CD4-positive, alpha-beta T cell treated with Interleukin-17A for 1 hour (primary cell): ENCODE results near the gene PLN.
A peak's percentile ranks its signal among the peaks of the same experiment; 100 is the strongest.

Experiments used
- DNase-seq: peaks from one replicate; pipeline ENCODE4 v3.0.0-alpha.2; 2020

The PLN gene

GRCh38 chr6:118542184-118542952, 5.7 kb upstream of the PLN start:
- DNase-seq, result no peak

DNA sequence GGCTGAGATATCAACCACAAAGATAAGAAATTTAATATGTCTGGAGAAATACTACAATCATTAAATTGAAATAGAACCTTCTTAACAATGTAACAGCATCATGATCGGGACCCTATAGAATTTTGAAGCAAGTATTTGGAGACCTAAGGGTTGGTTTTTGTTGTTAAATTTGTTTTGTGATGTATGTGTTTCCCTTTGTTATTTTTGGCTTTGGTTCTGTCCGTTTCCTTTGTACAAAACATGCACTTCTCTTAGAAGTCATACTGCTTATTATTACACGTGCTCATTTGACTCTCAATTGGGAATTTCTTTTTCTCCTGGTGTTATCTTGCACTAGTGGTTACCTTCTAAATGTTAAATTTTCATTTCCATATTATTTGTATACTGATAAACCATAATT, 4.0 kb upstream of the PLN start:
- DNase-seq, result no peak

- DNase-seq, result no peak
These were observed 1.8 kb upstream of the PLN start for GRCh38 chr6:118546164-118546879.

- no peak for DNase-seq
These were observed 1.2 kb upstream of the PLN start for GRCh38 chr6:118546880-118547218.

GRCh38 chr6:118548613-118549012, 517 bp downstream of the PLN start:
- no peak for DNase-seq

GRCh38 chr6:118551063-118552053, 3.3 kb downstream of the PLN start:
- DNase-seq, result peak; percentile 60

- no peak for DNase-seq
These were observed 5.0 kb downstream of the PLN start for GRCh38 chr6:118553132-118553531.

DNA sequence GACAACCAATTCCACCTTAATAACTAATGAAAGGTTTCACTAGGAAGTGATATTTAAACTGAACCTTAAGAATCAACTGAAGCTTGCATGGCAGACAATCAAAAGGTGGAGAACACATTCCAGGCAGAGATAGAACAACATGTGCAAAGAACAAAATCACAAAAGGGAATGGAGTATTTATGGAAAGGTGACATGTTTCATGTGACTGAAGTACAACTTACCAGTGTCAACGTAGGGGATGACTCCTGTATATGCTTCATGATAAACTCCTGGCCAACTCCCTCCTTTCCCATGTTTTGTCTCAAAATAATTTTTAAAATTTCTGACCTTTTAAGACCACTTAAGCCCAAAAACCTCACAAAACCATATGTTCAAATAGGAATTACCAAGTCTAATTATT, 6.6 kb downstream of the PLN start:
- no peak for DNase-seq

DNA sequence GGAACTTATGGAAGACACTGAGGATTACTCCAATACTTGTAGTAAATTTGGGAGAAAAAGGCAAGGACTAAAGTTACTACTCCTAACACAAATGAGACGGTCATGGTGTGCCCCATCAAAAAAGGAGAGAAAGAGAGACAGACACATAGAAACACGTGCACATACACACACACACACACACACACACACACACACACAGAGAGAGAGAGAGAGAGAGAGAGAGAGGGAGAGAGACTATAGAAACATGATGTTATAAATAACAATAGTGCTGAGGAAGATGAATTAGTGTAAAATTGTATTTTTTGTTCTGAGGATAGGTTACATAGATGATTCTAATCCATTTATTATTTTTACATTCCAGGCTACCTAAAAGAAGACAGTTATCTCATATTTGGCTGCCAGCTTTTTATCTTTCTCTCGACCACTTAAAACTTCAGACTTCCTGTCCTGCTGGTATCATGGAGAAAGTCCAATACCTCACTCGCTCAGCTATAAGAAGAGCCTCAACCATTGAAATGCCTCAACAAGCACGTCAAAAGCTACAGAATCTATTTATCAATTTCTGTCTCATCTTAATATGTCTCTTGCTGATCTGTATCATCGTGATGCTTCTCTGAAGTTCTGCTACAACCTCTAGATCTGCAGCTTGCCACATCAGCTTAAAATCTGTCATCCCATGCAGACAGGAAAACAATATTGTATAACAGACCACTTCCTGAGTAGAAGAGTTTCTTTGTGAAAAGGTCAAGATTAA, 10.5 kb downstream of the PLN start:
- peak; percentile 74 for DNase-seq

GRCh38 chr6:118559659-118560058, 11.6 kb downstream of the PLN start:
- DNase-seq, result no peak

GRCh38 chr6:118562248-118562647, 14.2 kb downstream of the PLN start:
- no peak for DNase-seq

DNA sequence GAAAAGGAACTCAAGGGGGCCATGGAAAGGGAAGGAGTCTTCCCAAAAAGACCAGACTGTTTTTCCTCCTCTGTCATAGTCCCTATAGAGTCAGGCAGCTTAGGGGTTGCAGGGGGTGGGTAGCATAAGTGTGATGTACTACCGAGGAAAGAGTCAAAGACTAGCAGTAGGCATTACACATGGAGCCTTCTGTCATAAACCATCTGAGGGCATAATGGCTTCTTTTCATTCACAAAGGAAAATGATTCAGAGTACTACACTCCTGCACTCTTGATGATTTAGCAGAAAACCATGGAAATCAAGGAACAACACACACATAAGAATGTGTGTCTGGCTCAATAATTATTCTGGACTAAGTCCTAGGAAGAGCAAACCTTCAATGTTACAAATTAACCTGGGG, 14.9 kb downstream of the PLN start:
- DNase-seq, result no peak

GRCh38 chr6:118565311-118565960, 17.3 kb downstream of the PLN start:
- peak; percentile 74 for DNase-seq

DNA sequence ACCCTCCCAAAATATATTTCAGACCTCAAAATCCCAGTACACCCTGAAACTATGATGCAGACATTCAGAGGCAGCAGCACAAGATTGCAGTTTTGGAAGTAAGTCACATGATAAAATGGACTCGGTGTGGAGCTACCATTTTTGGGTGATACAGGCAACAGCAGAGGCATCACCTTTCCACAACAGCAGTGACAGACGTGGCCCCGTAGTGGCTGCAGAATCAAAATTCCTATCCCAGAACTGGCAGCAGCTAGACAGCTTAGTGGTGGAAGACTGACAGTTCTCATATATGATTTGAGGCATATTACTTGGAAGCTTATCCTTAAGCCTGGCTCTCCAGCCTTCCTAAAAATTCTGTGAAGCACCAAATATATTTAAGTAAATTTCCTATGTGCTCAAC, 19.9 kb downstream of the PLN start:
- DNase-seq, result no peak

- DNase-seq, result no peak
These were observed 21.4 kb downstream of the PLN start for GRCh38 chr6:118569498-118569897.

DNA sequence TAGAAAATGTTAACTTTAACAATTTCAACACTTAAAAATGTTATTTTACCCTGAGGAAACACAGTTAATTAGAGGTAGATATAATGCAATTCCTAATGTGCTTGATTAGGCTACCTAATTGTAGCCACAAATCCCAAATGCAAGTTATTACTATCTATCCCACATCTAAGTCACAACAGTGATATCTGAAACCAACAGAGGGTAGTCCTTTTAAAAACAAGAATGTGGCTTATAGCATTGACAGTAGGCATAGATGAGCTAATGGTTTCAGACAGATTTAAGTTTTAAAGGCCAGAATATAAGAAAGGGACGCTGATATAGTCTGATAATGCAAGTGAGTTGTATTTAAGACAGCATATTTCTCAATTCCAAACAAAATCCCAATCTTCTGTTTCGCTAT, 23.0 kb downstream of the PLN start:
- no peak for DNase-seq

DNA sequence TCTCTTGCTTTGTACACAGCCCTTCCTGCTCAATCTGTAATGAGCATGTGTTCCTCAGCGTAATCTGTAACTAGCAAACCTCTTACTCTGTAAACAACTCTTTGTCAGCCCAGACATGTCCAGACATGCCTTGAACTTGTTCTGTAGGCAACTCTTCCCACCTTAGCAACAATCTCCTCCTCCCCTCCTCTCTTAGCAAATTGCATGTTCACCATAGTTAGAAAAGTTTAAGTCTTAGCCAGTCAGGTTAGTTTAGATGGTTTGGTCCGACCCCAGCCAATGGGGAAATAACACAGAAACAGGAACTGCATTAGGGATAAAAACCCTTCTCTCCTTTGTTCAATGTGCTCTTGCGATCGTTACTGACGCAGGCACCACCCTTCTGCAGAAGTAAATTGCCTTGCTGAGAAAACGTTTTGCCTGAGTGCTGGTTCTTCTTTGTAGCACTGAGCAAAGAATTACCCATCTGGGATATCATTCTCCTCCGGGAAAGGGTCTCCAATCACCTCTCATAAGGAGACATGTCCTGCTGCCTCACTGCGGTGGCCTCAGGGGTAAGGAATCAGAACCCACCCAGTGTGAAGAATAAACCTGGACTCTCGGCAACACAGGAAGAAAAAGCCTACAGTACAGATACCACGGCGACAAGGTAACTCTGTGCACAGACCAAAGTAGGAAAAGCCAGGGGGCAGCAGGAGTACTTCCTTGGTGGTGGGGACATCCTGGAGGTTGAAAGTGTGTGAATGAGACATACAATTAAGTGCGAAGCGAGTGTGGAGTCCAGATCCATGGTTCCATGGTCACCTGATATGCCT, 26.2 kb downstream of the PLN start:
- no peak for DNase-seq

- no peak for DNase-seq
These were observed 29.9 kb downstream of the PLN start for GRCh38 chr6:118577972-118578371.

DNA sequence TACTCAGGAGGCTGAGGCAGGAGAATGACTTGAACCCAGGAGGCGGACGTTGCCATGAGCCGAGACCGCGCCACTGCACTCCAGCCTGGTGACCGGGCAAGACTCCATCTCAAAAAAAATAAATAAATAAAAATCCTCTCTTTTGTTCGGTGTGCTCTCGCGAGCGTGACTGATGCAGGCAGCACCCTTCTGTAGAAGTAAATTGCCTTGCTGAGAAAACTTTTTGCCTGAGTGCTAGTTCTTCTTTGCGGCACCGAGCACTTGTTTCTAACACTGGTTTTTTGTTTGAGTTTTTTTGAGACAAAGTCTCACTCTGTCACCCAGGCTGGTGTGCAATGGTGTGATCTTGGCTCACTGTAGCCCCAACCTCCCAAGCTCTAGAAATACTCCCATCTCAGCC, 30.5 kb downstream of the PLN start:
- DNase-seq, result no peak

GRCh38 chr6:118579786-118580185, 31.7 kb downstream of the PLN start:
- no peak for DNase-seq
